ENCODE measurements around the gene PEDS1.

DNA sequence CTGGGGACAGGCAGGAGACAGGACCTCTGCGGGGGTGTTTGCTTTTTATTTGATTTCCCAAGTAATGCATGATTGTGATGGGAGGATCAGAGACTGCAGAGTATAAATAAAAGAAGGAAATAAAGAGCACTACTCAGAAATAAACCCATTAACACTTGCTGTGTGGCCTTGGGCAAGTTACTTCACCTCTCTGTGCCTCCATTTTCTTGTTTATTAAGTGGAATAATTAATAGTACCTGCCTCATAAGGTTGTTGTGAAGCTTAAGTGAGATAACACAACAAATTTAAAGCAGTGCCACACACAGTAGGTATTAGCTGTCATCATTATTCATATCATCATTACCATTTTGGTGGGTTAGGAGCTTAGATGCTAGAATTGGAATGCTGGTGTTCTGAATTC is 45.2 kb upstream of the PEDS1 start:
- TF ChIP-seq, protein P1, sequence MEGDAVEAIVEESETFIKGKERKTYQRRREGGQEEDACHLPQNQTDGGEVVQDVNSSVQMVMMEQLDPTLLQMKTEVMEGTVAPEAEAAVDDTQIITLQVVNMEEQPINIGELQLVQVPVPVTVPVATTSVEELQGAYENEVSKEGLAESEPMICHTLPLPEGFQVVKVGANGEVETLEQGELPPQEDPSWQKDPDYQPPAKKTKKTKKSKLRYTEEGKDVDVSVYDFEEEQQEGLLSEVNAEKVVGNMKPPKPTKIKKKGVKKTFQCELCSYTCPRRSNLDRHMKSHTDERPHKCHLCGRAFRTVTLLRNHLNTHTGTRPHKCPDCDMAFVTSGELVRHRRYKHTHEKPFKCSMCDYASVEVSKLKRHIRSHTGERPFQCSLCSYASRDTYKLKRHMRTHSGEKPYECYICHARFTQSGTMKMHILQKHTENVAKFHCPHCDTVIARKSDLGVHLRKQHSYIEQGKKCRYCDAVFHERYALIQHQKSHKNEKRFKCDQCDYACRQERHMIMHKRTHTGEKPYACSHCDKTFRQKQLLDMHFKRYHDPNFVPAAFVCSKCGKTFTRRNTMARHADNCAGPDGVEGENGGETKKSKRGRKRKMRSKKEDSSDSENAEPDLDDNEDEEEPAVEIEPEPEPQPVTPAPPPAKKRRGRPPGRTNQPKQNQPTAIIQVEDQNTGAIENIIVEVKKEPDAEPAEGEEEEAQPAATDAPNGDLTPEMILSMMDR (conservative IDR thresholded peaks at IDR 0.05; ENCODE audit: low read depth, low read length) = no peak
- TF ChIP-seq EZH2 (IDR thresholded peaks at IDR 0.05; ENCODE audit: low read length, unreplicated experiment) (no peak), EZH2phosphoT487 (IDR thresholded peaks at IDR 0.05; ENCODE audit: borderline replicate concordance, low read length) (no peak)
